Astrocyte (in vitro differentiated cells and primary cell): ENCODE data around the gene PRG3. TPM values are rescaled to one million over a fixed set of nuclear protein-coding genes. Genes with fewer than 3 reads are reported as not detected.

Source experiments
- DNase-seq: peaks from one replicate; pipeline ENCODE4 v3.0.0-alpha.2; 2010; ENCODE audit warnings: low read depth
- FAIRE-seq: peaks from 2 replicates; lab custom pipeline; 2011; peaks lifted over from hg19 to GRCh38; lab: Jason Lieb, UNC
- H2AFZ ChIP-seq: 2 replicates; pipeline ENCODE4 v1.6.0; 2012; ENCODE audit warnings: low read depth, low read length, inconsistent platforms
- H3K27ac ChIP-seq: 2 replicates; pipeline ENCODE4 v1.5.1; 2011; ENCODE audit warnings: low read depth, low read length, inconsistent platforms
- H3K27me3 ChIP-seq: 2 replicates; pipeline ENCODE4 v1.6.0; 2011; ENCODE audit warnings: low read length, inconsistent platforms; ENCODE audit not compliant: insufficient read depth
- H3K36me3 ChIP-seq: 2 replicates; pipeline ENCODE4 v1.5.1; 2011; ENCODE audit warnings: low read length, inconsistent platforms; ENCODE audit not compliant: insufficient read depth
- H3K4me1 ChIP-seq: 2 replicates; pipeline ENCODE4 v1.5.1; 2011; ENCODE audit warnings: low read length, inconsistent platforms; ENCODE audit not compliant: insufficient read depth
- H3K4me2 ChIP-seq: 2 replicates; pipeline ENCODE4 v1.6.0; 2012; ENCODE audit warnings: low read length, inconsistent platforms
- H3K4me3 ChIP-seq: 2 replicates; pipeline ENCODE4 v1.5.1; 2011; ENCODE audit warnings: low read depth, mild to moderate bottlenecking, low read length, inconsistent platforms; ENCODE audit not compliant: insufficient read depth
- H3K79me2 ChIP-seq: 2 replicates; pipeline ENCODE4 v1.6.0; 2012; ENCODE audit warnings: mild to moderate bottlenecking, low read length, inconsistent platforms; ENCODE audit not compliant: insufficient read depth
- H3K9ac ChIP-seq: 2 replicates; pipeline ENCODE4 v1.6.0; 2012; ENCODE audit warnings: mild to moderate bottlenecking, low read length, inconsistent platforms
- H3K9me3 ChIP-seq: 2 replicates; pipeline ENCODE4 v1.5.1; 2012; ENCODE audit warnings: low read depth, mild to moderate bottlenecking, low read length, inconsistent platforms; ENCODE audit not compliant: insufficient read depth
- H4K20me1 ChIP-seq: 2 replicates; pipeline ENCODE4 v1.6.0; 2012; ENCODE audit warnings: low read length, inconsistent platforms; ENCODE audit not compliant: insufficient read depth
- H3K27ac Mint-ChIP-seq: one replicate; pipeline ENCODE4 v1.8.0; 2021; ENCODE audit warnings: mild to moderate bottlenecking, mixed read lengths; ENCODE audit not compliant: unreplicated experiment
- H3K27me3 Mint-ChIP-seq: one replicate; pipeline ENCODE4 v1.8.0; 2021; ENCODE audit warnings: low read depth, mixed read lengths; ENCODE audit not compliant: unreplicated experiment
- H3K36me3 Mint-ChIP-seq: one replicate; pipeline ENCODE4 v1.8.0; 2021; ENCODE audit warnings: low read depth, mixed read lengths; ENCODE audit not compliant: unreplicated experiment
- H3K4me1 Mint-ChIP-seq: one replicate; pipeline ENCODE4 v1.8.0; 2021; ENCODE audit warnings: low read depth, mixed read lengths; ENCODE audit not compliant: unreplicated experiment
- H3K4me3 Mint-ChIP-seq: one replicate; pipeline ENCODE4 v1.8.0; 2021; ENCODE audit warnings: mild to moderate bottlenecking, moderate library complexity, mixed read lengths; ENCODE audit not compliant: unreplicated experiment
- H3K9me3 Mint-ChIP-seq: one replicate; pipeline ENCODE4 v1.8.0; 2021; ENCODE audit warnings: mild to moderate bottlenecking, mixed read lengths; ENCODE audit not compliant: unreplicated experiment
- EZH2 ChIP-seq: IDR thresholded peaks from 2 replicates; pipeline ENCODE4 v1.6.1; 2012; ENCODE audit warnings: mild to moderate bottlenecking, low read length, inconsistent platforms; ENCODE audit not compliant: insufficient read depth
- total RNA-seq: library from RNA; stranded (reverse); gene quantifications from 2 replicates; pipeline ENCODE4 v1.2.1, GENCODE V29; 2021
- TF ChIP-seq, protein P1 (sequence below): IDR thresholded peaks from 2 replicates; pipeline ENCODE4 v1.5.1; 2011; ENCODE audit warnings: low read depth, mild to moderate bottlenecking, inconsistent platforms, low read length, moderate library complexity; ENCODE audit not compliant: insufficient read depth

Gene PRG3
- total RNA-seq, 1 donor from 2014 or later, result not detected

DNA sequence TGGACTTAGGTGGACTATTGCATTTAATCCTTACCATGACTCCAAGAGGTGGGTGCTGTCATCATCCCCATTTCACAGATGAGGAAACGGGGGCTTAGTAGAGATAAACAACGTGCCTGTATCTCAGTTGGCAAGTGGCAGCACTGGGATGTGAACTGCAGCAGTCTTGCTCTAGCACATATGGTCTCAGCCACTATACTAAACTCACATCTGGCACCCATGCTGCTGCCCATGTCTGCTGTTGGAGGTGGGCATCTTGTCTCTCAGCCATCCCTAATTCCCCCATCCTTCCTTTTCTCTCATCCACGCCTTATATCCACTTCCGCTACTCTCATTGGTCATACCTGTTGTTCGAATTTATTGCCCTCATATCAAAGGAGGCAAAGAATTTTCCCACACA is 3.8 kb downstream of the PRG3 start:
- Histone ChIP-seq H3K4me3 (no peak overlapping the region), H3K4me2 (no peak overlapping the region), H3K27me3 (no peaks in the 10 kb centered on the region), H3K79me2 (no peaks in the 10 kb centered on the region), H3K27ac (no peak overlapping the region), H3K4me1 (no peaks in the 10 kb centered on the region), H3K9me3 (no peaks in the 10 kb centered on the region), H3K36me3 (no peaks in the 10 kb centered on the region), H2AFZ (no peak overlapping the region), H4K20me1 (no peaks in the 10 kb centered on the region), H3K9ac (no peak overlapping the region)
- Mint-ChIP-seq H3K9me3 (peaks cover 1% of the 10 kb centered on the region), H3K4me3 (no peak overlapping the region), H3K4me1 (no peaks in the 10 kb centered on the region), H3K36me3 (no peaks in the 10 kb centered on the region), H3K27ac (peak overlapping the region; percentile 20), H3K27me3 (peaks cover 44% of the 10 kb centered on the region)
- FAIRE-seq (no peak), DNase-seq (no peak)
- no peak for TF ChIP-seq EZH2
- TF ChIP-seq, protein P1, sequence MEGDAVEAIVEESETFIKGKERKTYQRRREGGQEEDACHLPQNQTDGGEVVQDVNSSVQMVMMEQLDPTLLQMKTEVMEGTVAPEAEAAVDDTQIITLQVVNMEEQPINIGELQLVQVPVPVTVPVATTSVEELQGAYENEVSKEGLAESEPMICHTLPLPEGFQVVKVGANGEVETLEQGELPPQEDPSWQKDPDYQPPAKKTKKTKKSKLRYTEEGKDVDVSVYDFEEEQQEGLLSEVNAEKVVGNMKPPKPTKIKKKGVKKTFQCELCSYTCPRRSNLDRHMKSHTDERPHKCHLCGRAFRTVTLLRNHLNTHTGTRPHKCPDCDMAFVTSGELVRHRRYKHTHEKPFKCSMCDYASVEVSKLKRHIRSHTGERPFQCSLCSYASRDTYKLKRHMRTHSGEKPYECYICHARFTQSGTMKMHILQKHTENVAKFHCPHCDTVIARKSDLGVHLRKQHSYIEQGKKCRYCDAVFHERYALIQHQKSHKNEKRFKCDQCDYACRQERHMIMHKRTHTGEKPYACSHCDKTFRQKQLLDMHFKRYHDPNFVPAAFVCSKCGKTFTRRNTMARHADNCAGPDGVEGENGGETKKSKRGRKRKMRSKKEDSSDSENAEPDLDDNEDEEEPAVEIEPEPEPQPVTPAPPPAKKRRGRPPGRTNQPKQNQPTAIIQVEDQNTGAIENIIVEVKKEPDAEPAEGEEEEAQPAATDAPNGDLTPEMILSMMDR, result no peak

DNA sequence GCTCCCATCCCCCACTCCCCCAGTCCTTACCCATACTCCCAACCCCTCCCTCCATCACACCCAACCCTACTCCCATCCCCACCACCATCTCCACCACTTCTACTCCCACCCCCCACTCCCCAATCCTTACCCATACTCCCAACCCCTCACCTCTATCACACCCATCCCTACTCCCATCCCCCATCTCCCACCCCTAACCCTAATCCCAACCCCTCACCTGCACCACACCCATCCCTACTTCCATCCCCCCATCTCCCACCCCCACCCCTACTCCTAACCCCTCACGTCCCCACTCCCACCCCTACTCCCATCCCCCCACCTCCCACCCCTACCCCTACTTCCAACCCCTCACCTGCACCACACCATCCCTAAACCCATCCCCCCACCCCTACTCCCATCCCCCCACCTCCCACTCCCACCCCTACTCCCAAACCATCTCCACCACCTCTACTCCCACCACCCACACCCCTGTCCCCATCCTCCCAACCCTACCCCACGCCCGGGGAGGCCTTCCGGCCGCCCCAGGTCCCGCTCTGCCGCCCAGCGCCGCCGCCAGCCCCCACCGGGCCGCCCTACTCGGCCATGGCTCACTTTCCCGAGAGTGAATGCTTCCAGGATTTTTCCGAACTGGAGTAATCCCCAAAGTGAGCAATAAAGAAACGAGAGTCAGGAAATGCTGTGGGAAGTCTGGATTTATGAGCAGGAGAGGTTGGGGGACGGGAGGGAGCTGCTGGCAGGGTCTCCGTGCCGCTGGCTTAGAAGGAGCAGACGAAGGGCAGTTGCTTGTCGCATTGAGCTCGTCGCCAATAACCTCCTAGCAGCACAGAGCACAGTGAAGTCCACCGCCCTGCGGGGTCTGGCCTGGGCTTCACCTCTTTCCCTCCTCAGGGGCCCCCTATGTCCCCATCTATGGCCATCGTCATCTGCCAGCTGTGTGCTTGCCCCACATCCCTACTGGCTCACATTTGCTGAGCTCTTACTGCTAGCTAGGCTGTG is 4.6 kb downstream of the PRG3 start:
- Histone ChIP-seq H3K79me2 (no peaks in the 10 kb centered on the region), H2AFZ (no peak overlapping the region), H3K9ac (no peak overlapping the region), H4K20me1 (no peaks in the 10 kb centered on the region), H3K4me2 (no peak overlapping the region), H3K27ac (no peak overlapping the region), H3K4me3 (no peak overlapping the region), H3K27me3 (no peaks in the 10 kb centered on the region), H3K36me3 (no peaks in the 10 kb centered on the region), H3K9me3 (no peaks in the 10 kb centered on the region), H3K4me1 (no peaks in the 10 kb centered on the region)
- no peak overlapping the region for H3K4me3 Mint-ChIP-seq
- no peaks in the 10 kb centered on the region for H3K36me3 Mint-ChIP-seq
- no peak for FAIRE-seq
- no peak for DNase-seq
- TF ChIP-seq EZH2, result no peak
- H3K27ac Mint-ChIP-seq, result no peak overlapping the region
- H3K9me3 Mint-ChIP-seq, result peaks cover 1% of the 10 kb centered on the region
- H3K27me3 Mint-ChIP-seq, result peaks cover 41% of the 10 kb centered on the region
- no peaks in the 10 kb centered on the region for H3K4me1 Mint-ChIP-seq

DNA sequence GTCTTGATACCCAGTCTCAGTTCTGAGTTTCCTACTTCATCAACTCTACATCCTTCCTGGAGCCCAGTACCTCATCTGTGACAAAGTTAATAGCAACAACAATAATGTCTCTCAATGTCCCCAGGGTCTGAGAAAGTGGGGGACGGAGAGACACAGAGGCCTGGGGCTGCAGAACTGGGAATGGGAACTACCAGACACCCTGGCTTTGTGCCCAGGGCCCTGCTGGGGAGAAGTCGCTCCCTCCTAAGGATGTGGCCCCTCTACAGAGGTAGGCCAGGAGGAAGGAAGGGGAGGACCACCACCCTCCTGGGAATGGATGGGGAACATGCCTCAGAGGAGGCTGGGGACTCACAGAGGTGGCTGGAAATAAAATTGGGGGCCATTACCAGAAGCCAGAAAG is 5.5 kb downstream of the PRG3 start:
- Mint-ChIP-seq H3K4me3 (no peak overlapping the region), H3K4me1 (no peaks in the 10 kb centered on the region), H3K27me3 (peaks cover 34% of the 10 kb centered on the region), H3K9me3 (peaks cover 1% of the 10 kb centered on the region), H3K27ac (no peak overlapping the region), H3K36me3 (no peaks in the 10 kb centered on the region)
- Histone ChIP-seq H3K9me3 (no peaks in the 10 kb centered on the region), H3K4me2 (no peak overlapping the region), H3K4me1 (no peaks in the 10 kb centered on the region), H4K20me1 (no peaks in the 10 kb centered on the region), H3K27ac (no peak overlapping the region), H3K27me3 (no peaks in the 10 kb centered on the region), H3K4me3 (no peak overlapping the region), H2AFZ (no peak overlapping the region), H3K36me3 (no peaks in the 10 kb centered on the region), H3K9ac (no peak overlapping the region), H3K79me2 (no peaks in the 10 kb centered on the region)
- no peak for TF ChIP-seq EZH2
- TF ChIP-seq, protein P1, result no peak
- FAIRE-seq (no peak), DNase-seq (no peak)
